Measurements from ENCODE around the gene ARHGAP26. TPM values are rescaled to one million over a fixed set of nuclear protein-coding genes. Genes with fewer than 3 reads are reported as not detected.

Gene ARHGAP26
- total and polyA plus RNA-seq, 2 donors (not counting 3 experiments of a cell fraction or from before 2014, with no cell fraction given) = 3.1 to 16.2 TPM

- BruUV-seq (replicated peaks) = no TSS peak
- DNase-seq (ENCODE audit: low read depth, low spot score) (no peak), FAIRE-seq (no peak)
- H2AFZ ChIP-seq (ENCODE audit: low read depth, low read length) = no peak overlapping the region
- intact Hi-C loops (cut with micrococcal nuclease) (no loop called here), dilution Hi-C loops (cut with MboI; ENCODE audit: extremely low pct_ligation_motif_present, low sequenced_read_pairs) (no loop called here)
- no peak overlapping the region for H3K9ac ChIP-seq (replicated peaks; ENCODE audit: extremely low read depth, insufficient read depth, low read length)
- H3K9me1 ChIP-seq (replicated peaks; ENCODE audit: control insufficient read depth, extremely low read depth, insufficient read depth, low read length) = no peaks in the 10 kb centered on the region
- no peaks in the 10 kb centered on the region for H3K9me3 ChIP-seq (replicated peaks; ENCODE audit: control insufficient read depth, insufficient read depth, low read length)
- H3K4me1 ChIP-seq (ENCODE audit: control insufficient read depth, extremely low read depth, insufficient read depth, low read length) = no peaks in the 10 kb centered on the region
- CTCF ChIA-PET = interaction anchor here (2.3 kb wide), 1 partner anchor 9 kb away, joined by 10 read pairs; no protein-coding TSS in a partner anchor
- no peak overlapping the region for H3K4me3 ChIP-seq (replicated peaks in 1 of 3; ENCODE audit: insufficient read depth in 1 of 3, low read depth in 1 of 3, low read length in 3 of 3)
- H3K4me2 ChIP-seq (ENCODE audit: insufficient read depth, low read length) = no peak overlapping the region
- H3K27me3 ChIP-seq (ENCODE audit: control insufficient read depth in 2 of 2, insufficient read depth in 2 of 2, low read length in 2 of 2) = no peaks in the 10 kb centered on the region
- TF ChIP-seq, protein P1, sequence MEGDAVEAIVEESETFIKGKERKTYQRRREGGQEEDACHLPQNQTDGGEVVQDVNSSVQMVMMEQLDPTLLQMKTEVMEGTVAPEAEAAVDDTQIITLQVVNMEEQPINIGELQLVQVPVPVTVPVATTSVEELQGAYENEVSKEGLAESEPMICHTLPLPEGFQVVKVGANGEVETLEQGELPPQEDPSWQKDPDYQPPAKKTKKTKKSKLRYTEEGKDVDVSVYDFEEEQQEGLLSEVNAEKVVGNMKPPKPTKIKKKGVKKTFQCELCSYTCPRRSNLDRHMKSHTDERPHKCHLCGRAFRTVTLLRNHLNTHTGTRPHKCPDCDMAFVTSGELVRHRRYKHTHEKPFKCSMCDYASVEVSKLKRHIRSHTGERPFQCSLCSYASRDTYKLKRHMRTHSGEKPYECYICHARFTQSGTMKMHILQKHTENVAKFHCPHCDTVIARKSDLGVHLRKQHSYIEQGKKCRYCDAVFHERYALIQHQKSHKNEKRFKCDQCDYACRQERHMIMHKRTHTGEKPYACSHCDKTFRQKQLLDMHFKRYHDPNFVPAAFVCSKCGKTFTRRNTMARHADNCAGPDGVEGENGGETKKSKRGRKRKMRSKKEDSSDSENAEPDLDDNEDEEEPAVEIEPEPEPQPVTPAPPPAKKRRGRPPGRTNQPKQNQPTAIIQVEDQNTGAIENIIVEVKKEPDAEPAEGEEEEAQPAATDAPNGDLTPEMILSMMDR (IDR thresholded peaks at IDR 0.05; ENCODE audit: extremely low read depth in 1 of 2, insufficient read depth in 1 of 2, low read depth in 1 of 2, low read length in 2 of 2) = no peak
- no peak for TF ChIP-seq POLR2AphosphoS5 (IDR thresholded peaks at IDR 0.05; ENCODE audit: insufficient read depth, low read depth, low read length)
- no peak for TF ChIP-seq GATA2 (IDR thresholded peaks at IDR 0.05; ENCODE audit: insufficient read depth, insufficient read length, low read depth, low read length)
- no peak for TF ChIP-seq MAX (IDR thresholded peaks at IDR 0.05; ENCODE audit: insufficient read depth, insufficient read length)
- no peak for TF ChIP-seq FOS (IDR thresholded peaks at IDR 0.05; ENCODE audit: borderline replicate concordance, insufficient read depth, low read length)
- H4K20me1 ChIP-seq (replicated peaks; ENCODE audit: control insufficient read depth, extremely low read depth, insufficient read depth, low read length) = no peaks in the 10 kb centered on the region
- POLR2A ChIA-PET = no interaction called here
- H3K36me3 ChIP-seq (ENCODE audit: control insufficient read depth in 2 of 2, extremely low read depth in 1 of 2, insufficient read depth in 2 of 2, low read length in 2 of 2) = no peaks in the 10 kb centered on the region
- no peaks in the 10 kb centered on the region for H3K79me2 ChIP-seq (ENCODE audit: control insufficient read depth, insufficient read depth, low read length)
- no peak overlapping the region for H3K27ac ChIP-seq (ENCODE audit: insufficient read depth, low read depth, low read length)
Observed at GRCh38 chr5:143072734-143073133, 302.6 kb downstream of the ARHGAP26 start.

- no TSS peak for BruUV-seq (replicated peaks)
- POLR2A ChIA-PET = no interaction called here
- CTCF ChIA-PET = interaction anchor here (2.3 kb wide), 1 partner anchor 10 kb away, joined by 10 read pairs; no protein-coding TSS in a partner anchor
- H3K4me2 ChIP-seq (ENCODE audit: insufficient read depth, low read length) = no peak overlapping the region
- dilution Hi-C loops (cut with MboI; ENCODE audit: extremely low pct_ligation_motif_present, low sequenced_read_pairs) = no loop called here
- no peaks in the 10 kb centered on the region for H3K9me3 ChIP-seq (replicated peaks; ENCODE audit: control insufficient read depth, insufficient read depth, low read length)
- TF ChIP-seq MYC (IDR thresholded peaks at IDR 0.05; ENCODE audit: low read depth, low read length) (no peak), GATA2 (IDR thresholded peaks at IDR 0.05; ENCODE audit: insufficient read depth, insufficient read length, low read depth, low read length) (no peak), POLR2AphosphoS5 (IDR thresholded peaks at IDR 0.05; ENCODE audit: insufficient read depth, low read depth, low read length) (no peak), POLR2A (IDR thresholded peaks at IDR 0.05; ENCODE audit: low read depth, low read length) (no peak), EZH2 (IDR thresholded peaks at IDR 0.05; ENCODE audit: borderline replicate concordance, low read depth, low read length, severe bottlenecking) (no peak), MAX (IDR thresholded peaks at IDR 0.05; ENCODE audit: insufficient read depth, insufficient read length) (no peak), JUN (IDR thresholded peaks at IDR 0.05; ENCODE audit: borderline replicate concordance, insufficient read depth, insufficient read length, low read depth) (no peak), FOS (IDR thresholded peaks at IDR 0.05; ENCODE audit: borderline replicate concordance, insufficient read depth, low read length) (no peak)
- TF ChIP-seq, protein P1 (IDR thresholded peaks at IDR 0.05; ENCODE audit: extremely low read depth in 1 of 2, insufficient read depth in 1 of 2, low read depth in 1 of 2, low read length in 2 of 2) = no peak
- H3K4me3 ChIP-seq (replicated peaks in 1 of 3; ENCODE audit: insufficient read depth in 1 of 3, low read depth in 1 of 3, low read length in 3 of 3) = no peak overlapping the region
- DNase-seq (ENCODE audit: low read depth, low spot score) = no peak
- H2AFZ ChIP-seq (ENCODE audit: low read depth, low read length) = no peak overlapping the region
- H3K27me3 ChIP-seq (ENCODE audit: control insufficient read depth in 2 of 2, insufficient read depth in 2 of 2, low read length in 2 of 2) = no peaks in the 10 kb centered on the region
- no peaks in the 10 kb centered on the region for H3K36me3 ChIP-seq (ENCODE audit: control insufficient read depth in 2 of 2, extremely low read depth in 1 of 2, insufficient read depth in 2 of 2, low read length in 2 of 2)
- H3K4me1 ChIP-seq (ENCODE audit: control insufficient read depth, extremely low read depth, insufficient read depth, low read length) = no peaks in the 10 kb centered on the region
- no peaks in the 10 kb centered on the region for H3K9me1 ChIP-seq (replicated peaks; ENCODE audit: control insufficient read depth, extremely low read depth, insufficient read depth, low read length)
- no peak for FAIRE-seq
- no peaks in the 10 kb centered on the region for H3K79me2 ChIP-seq (ENCODE audit: control insufficient read depth, insufficient read depth, low read length)
- H3K9ac ChIP-seq (replicated peaks; ENCODE audit: extremely low read depth, insufficient read depth, low read length) = no peak overlapping the region
- no peak overlapping the region for H3K27ac ChIP-seq (ENCODE audit: insufficient read depth, low read depth, low read length)
- intact Hi-C loops (cut with micrococcal nuclease) = no loop called here
- no peaks in the 10 kb centered on the region for H4K20me1 ChIP-seq (replicated peaks; ENCODE audit: control insufficient read depth, extremely low read depth, insufficient read depth, low read length)
Observed at GRCh38 chr5:143073766-143074165, 303.6 kb downstream of the ARHGAP26 start.
